GM18909 (cell line): ENCODE results near the gene ENDOV.

ENCODE experiments used
- ATAC-seq: cut with Tn5 transposase; IDR thresholded peaks from one replicate; pipeline ENCODE4 v1.9.1; 2021; ENCODE audit warnings: mild to moderate bottlenecking; ENCODE audit not compliant: unreplicated experiment, poor library complexity

The ENDOV gene

GRCh38 chr17:80429356-80430275 lies 14.6 kb downstream of the ENDOV start:
- ATAC-seq, result no peak

GRCh38 chr17:80430446-80431245 lies 15.7 kb downstream of the ENDOV start:
- ATAC-seq, result no peak

DNA sequence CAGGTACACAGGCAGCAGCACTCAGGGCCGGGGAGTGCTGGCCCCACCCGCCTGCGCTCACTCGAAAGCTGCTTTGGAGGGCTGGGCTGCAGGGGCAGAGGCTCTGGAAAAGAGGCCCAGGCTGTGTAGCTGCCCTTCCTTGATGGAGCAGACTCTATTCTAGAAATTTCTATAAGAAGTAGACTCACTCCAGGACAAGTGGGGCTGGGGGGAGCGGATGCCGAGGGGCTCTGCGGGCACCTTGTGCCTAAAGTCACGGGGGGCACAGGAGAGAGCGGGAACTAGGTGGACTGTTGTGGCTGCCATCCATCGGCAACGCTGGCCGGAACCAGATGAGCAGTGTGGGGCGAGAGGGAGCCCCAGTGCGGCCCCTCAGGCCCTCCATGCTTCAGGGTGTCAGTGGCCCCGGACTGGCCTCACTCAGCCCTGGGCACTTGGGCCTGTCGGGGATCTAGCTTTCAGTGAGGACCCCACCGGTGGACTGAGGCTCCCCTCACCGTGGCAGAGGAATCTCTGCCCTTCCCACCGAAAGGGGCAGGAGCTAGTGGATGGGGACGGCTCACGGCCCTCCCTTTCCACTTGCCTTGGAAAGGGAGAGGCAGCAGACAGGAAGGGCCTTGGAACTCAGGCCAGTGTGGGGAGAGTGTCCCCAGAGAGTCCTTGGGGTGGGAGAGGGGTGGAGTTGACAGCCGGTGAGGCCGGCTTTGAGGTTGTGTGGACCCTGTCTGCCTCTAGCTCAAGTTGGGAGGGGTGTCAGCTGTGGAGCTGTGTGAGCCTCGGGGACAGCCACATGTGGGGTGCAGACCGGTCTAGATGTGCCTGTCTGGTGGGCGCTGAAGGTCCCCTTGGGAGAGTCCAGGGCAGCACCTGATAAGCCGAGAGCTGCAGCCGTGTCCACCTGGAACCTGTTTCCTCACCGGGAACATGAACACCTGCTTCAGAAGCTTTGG lies 16.6 kb downstream of the ENDOV start:
- ATAC-seq, result no peak

DNA sequence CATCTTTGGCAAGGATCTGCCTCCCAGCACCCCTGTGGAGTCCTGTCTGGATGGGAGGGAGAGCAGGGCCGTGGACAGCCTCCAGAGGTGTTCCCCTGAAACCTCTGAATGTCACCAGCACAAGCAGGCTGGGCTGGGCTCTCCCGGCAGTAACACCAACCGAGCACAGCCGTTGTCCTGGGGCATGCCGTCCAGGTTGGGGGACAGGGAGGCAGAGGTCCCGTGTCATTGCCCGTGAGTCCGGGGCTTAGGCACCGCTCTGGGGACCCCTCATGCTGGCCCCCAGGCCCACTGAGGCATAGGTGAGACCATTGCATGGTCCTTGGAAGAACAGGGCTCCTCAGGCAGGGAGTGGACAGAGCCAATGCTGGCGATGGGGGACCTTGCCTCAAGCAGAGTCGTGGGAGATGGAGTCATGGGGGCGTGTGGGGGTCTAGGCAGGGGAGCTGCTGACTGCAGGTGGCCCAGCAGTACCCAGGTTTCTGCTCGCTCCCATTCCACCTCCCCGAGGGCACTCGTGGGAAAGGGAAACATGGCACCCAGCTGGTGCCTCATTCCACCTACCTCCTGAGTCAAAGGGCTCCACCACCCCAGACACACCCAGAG lies 17.5 kb downstream of the ENDOV start:
- no peak for ATAC-seq

DNA sequence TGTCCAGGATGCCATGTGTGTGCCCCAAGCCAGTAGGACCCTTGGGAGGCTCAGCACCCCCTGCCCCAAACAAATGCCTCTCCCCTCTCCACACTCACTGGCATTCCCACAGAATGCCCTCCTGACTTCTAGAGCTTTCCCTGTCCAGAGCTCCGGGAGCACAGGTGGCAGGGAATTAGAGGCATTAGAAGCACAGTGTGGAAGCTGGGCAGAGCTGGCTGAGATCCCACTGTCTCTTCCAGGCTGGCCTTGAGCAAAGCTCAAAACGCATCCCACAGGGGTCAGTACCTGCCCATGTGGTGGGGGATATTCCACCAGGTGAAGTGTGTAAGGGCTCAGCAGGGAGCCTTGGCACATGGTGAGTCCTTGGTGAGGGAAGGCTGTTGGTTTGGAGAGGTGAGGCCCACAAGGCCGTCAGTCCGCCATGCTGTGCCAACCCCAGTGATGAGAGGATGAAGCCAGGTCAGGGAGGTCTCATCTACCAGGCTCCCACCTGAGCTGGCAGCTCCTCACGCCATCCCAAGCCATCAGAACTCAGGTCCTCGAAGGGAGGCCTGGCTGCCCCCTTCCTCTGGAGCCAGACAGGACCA lies 18.1 kb downstream of the ENDOV start:
- ATAC-seq, result no peak

- ATAC-seq, result no peak
Observed at GRCh38 chr17:80433916-80434666, 19.1 kb downstream of the ENDOV start.

GRCh38 chr17:80437532-80437931 lies 22.6 kb downstream of the ENDOV start:
- ATAC-seq, result no peak

DNA sequence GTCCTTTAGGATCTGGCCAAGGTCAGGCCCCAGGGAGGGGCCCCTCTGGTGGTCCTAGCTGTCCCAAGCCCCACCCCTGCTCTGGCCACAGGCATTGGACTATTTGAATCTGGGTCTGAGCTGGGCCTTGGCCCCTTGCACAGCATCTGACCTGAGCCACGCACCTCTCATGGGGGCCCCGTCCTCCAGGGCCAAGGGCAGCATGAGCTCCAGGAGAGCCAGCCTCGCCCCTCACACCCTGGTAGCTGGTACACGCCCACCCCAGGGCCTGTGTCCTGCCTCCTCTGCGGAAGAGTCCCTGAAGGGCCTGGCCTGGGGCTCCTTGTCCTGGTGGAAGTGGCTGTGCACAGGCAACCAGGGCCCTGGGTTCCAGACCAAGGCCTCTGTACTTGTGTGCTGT lies 23.8 kb downstream of the ENDOV start:
- no peak for ATAC-seq

DNA sequence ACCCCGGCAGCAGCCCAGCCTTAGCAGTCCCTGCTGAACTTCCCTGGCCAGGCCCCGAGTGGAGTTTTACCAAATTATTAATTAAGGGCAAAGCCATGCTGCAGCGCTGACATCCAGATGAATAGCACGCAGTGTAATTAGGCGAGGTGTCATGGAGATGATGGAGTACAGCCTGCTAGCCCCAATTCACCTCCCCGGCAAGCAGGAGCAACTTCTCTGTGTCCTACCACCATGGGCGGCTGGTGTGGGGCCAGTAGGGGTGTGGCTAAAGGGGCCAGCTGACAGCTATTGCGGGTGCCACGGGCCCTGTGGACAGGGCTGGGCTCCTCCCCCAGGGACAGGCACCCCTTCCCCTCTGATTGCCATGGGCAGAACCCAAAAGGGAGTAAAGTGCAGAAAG lies 24.5 kb downstream of the ENDOV start:
- ATAC-seq, result no peak

GRCh38 chr17:80441133-80441578 lies 26.2 kb downstream of the ENDOV start:
- ATAC-seq, result no peak

DNA sequence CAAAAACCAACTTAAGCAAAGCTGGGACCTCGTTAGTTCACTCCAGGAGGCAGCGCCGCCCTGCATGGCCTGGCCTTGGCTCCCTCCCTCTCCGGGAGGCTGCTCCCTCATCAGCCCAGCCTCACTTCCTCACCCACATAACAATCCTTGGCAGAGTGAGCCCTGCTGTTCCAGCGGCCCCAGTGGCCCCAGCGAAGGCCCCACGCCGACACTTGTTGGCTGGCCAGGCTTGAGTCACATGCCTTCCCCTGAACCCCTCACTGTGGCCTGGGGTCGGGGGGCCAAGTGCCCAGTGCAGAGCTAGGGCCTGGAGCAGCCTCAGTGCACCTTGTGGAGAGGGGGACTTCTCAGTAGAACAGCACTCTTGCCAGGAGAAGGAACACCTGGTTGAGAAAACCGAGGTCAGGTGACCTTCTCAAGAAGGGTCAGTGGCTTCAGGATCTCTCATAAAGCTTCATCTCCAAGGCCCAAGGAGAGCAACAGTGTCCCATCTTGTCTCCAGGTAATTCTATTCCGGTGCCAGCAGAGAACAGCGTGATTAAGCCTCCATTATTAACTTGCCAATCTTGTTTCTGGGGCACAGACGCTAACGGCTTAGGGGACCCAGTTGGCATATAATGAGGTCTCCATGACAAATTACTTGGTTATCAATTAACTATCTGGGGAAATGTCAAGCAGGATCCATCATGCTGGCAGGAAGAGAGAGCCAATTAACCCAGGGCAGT lies 26.8 kb downstream of the ENDOV start:
- no peak for ATAC-seq

- ATAC-seq, result no peak
Observed at GRCh38 chr17:80442323-80442659, 27.3 kb downstream of the ENDOV start.

DNA sequence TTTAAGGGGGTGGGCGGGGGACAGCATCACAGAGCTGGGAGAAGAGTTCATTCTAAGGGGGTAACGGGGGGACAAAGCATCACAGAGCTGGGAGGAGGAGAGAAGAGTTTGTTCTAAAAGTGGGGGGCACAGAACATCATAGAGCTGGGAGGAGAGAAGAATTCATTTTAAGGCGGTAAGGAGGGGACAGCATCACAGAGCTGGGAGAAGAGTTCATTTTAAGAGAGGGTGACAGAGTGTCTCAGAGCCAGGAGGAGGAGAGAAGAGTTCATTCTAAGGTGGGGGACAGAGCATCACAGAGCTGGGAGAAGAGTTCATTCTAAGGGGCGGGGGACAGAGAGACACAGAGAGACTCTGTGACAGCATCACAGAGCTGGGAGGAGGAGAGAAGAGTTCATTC lies 27.8 kb downstream of the ENDOV start:
- no peak for ATAC-seq

DNA sequence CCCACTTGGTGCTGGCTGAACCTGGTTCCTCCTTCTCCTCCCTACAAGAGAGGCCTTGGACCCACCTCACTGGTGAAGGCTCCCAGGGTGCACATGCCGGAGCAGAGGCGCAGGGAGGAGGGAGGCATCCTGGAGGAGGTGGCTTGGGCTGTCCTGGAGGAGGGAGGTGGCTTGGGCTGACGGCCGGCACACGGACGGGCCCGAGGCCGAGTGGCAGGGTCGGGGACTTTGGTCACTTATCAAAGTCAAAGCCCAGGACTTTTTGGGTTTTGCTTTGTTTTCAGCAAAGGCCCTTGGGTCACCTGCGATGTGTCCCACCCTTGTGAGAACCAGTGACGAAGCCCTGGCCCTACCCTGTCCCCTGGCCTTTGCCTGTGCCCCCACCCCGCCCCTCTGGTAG lies 28.5 kb downstream of the ENDOV start:
- ATAC-seq, result no peak

DNA sequence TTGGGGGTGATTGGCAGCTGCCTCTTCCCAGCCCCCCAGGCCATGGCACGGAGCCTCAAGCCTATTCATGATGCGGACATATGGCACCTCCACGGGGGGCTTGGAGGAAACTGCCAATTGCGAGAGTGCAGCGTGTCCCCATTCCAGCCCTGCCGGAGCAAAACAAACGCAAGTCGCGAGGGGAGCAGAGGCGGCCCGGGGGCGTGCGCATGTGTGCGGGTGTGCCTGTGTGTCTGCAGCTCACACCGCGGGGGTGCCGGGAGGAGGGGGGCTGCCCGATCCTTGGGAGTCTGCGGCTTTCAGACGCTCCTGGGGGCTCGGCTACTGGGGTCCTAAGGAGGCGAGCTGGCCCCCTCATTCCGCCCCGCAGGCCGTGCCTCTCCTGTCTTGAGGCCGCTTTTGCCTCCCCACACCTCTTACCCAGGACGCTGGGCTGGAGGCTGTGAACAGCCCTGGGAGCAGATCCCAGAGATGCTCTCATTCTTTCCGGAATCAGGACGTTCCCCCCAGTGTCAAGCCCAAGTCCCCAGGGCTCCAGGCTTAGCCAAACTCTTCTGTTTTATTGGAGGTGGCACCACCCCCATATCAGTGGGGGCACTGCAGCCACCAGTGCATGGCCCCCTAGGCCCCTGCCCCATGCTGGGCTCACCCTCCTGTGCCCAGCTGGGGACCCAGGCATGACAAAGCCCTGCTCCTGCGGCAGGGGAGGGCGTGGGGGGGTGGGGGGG lies 29.1 kb downstream of the ENDOV start:
- no peak for ATAC-seq

GRCh38 chr17:80444644-80444979 lies 29.6 kb downstream of the ENDOV start:
- ATAC-seq, result no peak

DNA sequence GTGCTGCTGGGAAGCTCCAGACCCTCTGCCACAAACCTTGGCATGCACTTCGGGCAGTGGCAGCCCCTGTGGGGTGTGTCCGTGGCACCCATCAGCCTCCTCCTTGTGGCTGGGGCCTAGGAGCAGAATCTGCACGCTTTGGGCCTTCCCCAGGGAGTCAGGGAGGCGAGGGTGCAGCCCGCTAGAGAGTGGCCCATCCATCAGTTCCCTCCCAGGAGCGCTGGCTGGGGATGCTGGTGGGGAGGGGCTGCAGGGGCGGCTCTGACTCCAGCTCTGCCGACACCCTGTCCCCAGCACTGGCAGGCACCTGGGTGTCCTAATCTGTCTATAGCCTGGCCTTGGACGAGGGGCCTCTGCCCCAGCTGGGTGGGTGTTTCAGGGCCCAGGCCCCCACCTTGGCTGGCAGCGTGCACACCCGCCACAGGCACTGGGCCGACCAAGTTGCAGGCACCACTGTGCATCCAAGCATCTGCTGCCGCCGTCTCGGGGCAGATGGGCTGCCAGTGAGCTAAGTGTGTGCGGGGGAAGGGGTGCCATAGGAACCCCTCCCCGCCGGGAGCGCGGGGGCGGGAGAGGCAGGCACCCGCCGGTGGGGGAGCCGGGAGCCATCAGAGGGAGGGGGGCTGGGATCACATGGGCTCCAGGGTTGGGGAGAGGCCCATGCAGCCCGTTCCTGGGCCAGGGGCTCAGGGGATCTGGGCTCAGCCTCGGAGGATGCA lies 30.2 kb downstream of the ENDOV start:
- ATAC-seq, result no peak
